Posterior cingulate gyrus (tissue), 11 donors: Measurements from ENCODE around the gene EI24.

ENCODE experiments used
- DNase-seq, 10 donors: peaks; one replicate each; pipeline versions ENCODE4 v3.0.0 to v3.0.0-alpha.2; 2020 to 2021; ENCODE audit warnings: mixed read lengths in 3 of 10
- intact Hi-C: fragments of 100-400 bp; cut with DNase I; formaldehyde crosslinking; loops from one replicate; pipeline ENCODE4 v1.15.1; 2023

Gene EI24

DNA sequence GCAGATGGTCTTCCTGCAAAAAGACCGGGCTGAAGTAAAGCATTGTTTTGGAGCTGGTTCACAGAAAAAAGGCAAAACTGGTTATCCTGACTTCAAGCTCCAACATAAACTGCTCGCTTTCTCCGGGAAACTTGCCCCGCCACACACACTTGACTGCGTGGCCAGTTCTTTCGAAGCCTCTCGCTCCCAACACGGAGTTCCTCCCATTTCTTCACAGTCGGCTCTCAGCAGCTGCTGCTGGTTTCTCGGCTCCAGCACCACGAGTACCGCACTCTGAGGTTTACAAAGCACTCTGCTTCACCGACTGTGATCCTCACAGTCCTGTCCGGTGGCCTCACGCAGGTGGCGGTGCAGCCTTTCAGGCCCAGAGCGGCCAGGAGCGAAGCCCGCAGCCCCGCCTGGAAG is 56.0 kb downstream of the EI24 start:
- no peak for DNase-seq
- intact Hi-C loops = loop anchor here (1.0 to 5.0 kb wide), 2 partner anchors 33 to 247 kb away; partner anchors contain the start of gene STT3A

DNA sequence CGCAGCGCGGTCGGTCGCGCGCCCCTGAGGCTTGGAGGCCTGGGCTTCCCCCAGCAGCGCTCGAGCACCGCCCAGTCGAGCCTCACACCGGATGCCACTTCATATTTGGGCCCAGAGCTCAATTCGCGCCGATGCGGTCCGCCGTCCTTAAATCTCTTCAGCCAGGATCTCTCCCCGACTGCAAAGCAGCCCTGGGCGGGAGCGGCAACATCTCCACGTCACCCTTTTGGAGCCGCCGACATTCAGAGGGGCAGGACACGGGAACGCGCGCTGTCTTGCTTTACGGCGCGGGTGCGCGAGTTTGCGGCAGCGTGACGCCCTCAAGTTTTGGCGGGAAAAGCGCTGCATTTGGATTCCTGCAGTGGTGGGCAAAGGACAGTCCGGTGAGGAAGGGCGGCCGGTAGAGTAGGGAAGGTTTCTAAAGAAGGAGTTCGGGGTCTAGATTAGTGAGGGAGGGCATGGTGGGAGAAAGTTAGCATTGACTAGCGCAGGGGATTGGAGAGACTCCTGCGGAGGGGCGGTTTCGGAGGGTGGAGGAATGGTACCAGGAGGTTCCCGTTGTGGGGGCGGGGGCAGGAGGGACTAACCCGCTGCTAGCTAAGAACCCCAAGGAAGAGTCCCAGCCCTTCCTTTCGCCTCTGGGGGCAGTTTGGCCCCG is 56.5 kb downstream of the EI24 start:
- intact Hi-C loops = loop anchor here (1.0 to 5.0 kb wide), 2 partner anchors 33 to 247 kb away; partner anchors contain the start of gene STT3A
- DNase-seq = peak; percentile 84 to 98 (median 90)

DNA sequence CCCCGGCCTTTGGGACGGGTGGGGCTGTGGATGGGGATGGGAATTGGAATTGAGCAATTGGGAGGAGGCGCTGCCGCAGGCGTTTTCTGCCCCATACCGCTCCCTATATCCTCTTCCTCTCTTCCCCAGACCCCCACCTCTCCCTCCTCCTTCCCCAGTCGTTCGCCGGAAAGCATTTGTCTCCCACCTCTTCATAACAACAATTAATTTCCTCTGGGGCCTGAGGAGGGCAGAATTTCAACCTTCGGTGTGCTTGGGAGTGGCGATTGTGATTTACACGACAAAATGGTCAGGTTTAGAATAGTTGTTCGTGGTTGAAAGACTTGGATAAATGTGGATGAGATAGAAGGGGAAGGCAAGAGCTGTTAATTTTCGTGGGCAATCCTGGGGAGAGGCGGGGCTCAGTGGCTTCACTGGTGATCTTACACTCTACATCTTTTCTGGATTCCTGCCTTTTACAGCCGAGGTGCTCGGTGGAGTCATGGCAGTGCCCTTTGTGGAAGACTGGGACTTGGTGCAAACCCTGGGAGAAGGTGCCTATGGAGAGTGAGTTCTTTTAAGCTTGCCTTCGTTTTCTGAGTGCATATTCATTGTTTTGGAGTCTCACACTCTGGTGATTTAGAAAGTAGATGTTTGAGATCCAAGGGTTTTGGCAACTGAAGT is 57.1 kb downstream of the EI24 start:
- intact Hi-C loops = loop anchor here (5.0 kb wide), 1 partner anchor 246 kb away; no protein-coding TSS in a partner anchor
- DNase-seq = no peak

DNA sequence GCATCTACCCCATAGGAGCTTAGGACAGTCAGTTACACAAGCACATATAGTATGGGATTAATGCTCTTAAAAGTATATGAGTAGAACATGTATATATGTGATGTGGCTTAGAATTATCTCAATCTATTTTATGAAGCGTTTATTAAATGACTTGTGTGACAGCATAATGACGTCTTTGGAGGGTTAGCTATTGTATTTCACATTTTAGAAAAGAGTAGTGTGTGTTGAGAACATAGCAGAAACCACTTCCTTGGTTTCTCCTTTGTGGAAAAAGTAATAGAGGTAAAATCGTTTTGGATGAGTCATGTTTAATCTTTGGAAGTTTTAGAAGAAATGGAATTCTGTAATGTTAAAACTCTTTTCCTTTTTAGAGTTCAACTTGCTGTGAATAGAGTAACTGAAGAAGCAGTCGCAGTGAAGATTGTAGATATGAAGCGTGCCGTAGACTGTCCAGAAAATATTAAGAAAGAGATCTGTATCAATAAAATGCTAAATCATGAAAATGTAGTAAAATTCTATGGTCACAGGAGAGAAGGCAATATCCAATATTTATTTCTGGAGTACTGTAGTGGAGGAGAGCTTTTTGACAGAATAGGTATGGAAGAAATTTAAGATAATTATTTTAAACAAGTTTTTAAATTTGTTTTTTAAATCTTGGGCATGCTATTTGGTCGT is 58.1 kb downstream of the EI24 start:
- intact Hi-C loops = loop anchor here (5.0 kb wide), 1 partner anchor 245 kb away; no protein-coding TSS in a partner anchor
- no peak for DNase-seq
